ENCODE data around the gene PIK3C3. TPM values are rescaled to one million over a fixed set of nuclear protein-coding genes. Genes with fewer than 3 reads are reported as not detected.
"Not testable (repeated sequence)": the region's sequence is repeated elsewhere in the genome, so short reads cannot be mapped to it uniquely, and the experiment has no call there.

PIK3C3 gene
- total RNA-seq, 3 donors from 2014 or later = 33.4 to 70.4 (median 45.9) TPM

GRCh38 chr18:41996020-41996419, 41.0 kb downstream of the PIK3C3 start:
- intact Hi-C loops (cut with DNase I; ENCODE audit: low total_unique reads) = no loop called here
- Histone ChIP-seq H3K9me3 (no peaks in the 10 kb centered on the region), H3K36me3 (peaks cover 3% of the 10 kb centered on the region), H3K27ac (no peak overlapping the region), H3K4me1 (no peaks in the 10 kb centered on the region), H3K27me3 (no peaks in the 10 kb centered on the region), H3K4me3 (no peak overlapping the region)
- TF ChIP-seq CTCF (IDR thresholded peaks at IDR 0.05) (no peak), POLR2A (IDR thresholded peaks at IDR 0.05) (no peak), POLR2AphosphoS5 (IDR thresholded peaks at IDR 0.05) (no peak)
- DNase-seq (ENCODE audit: low spot score in 2 of 2) = no peak

GRCh38 chr18:41999751-42000150, 44.7 kb downstream of the PIK3C3 start:
- no peak overlapping the region for H3K4me3 ChIP-seq
- H3K36me3 ChIP-seq = peaks cover 6% of the 10 kb centered on the region
- H3K27ac ChIP-seq = no peak overlapping the region
- DNase-seq (ENCODE audit: low spot score in 2 of 2) = no peak
- no peaks in the 10 kb centered on the region for H3K9me3 ChIP-seq
- TF ChIP-seq CTCF (IDR thresholded peaks at IDR 0.05) = no peak
- TF ChIP-seq POLR2AphosphoS5 (IDR thresholded peaks at IDR 0.05) = no peak
- TF ChIP-seq POLR2A (IDR thresholded peaks at IDR 0.05) = no peak
- intact Hi-C loops (cut with DNase I; ENCODE audit: low total_unique reads) = no loop called here
- no peaks in the 10 kb centered on the region for H3K27me3 ChIP-seq
- H3K4me1 ChIP-seq = no peaks in the 10 kb centered on the region

- Histone ChIP-seq H3K9me3 (no peaks in the 10 kb centered on the region), H3K36me3 (peaks cover 6% of the 10 kb centered on the region), H3K4me3 (no peak overlapping the region), H3K4me1 (no peaks in the 10 kb centered on the region), H3K27me3 (no peaks in the 10 kb centered on the region), H3K27ac (no peak overlapping the region)
- DNase-seq (ENCODE audit: low spot score in 2 of 2) = no peak
- TF ChIP-seq CTCF (IDR thresholded peaks at IDR 0.05) (no peak), POLR2AphosphoS5 (IDR thresholded peaks at IDR 0.05) (no peak), POLR2A (IDR thresholded peaks at IDR 0.05) (no peak)
- intact Hi-C loops (cut with DNase I; ENCODE audit: low total_unique reads) = no loop called here
Measured at GRCh38 chr18:42001801-42002200, 46.8 kb downstream of the PIK3C3 start.

- Histone ChIP-seq H3K4me3 (no peak overlapping the region), H3K27me3 (no peaks in the 10 kb centered on the region), H3K36me3 (peaks cover 6% of the 10 kb centered on the region), H3K4me1 (no peaks in the 10 kb centered on the region), H3K27ac (no peak overlapping the region), H3K9me3 (no peaks in the 10 kb centered on the region)
- intact Hi-C loops (cut with DNase I; ENCODE audit: low total_unique reads) = no loop called here
- no peak for TF ChIP-seq POLR2AphosphoS5 (IDR thresholded peaks at IDR 0.05)
- no peak for TF ChIP-seq POLR2A (IDR thresholded peaks at IDR 0.05)
- TF ChIP-seq CTCF (IDR thresholded peaks at IDR 0.05) = no peak
- no peak for DNase-seq (ENCODE audit: low spot score in 2 of 2)
Measured at GRCh38 chr18:42004653-42005052, 49.6 kb downstream of the PIK3C3 start.

GRCh38 chr18:42005782-42006181, 50.7 kb downstream of the PIK3C3 start:
- Histone ChIP-seq H3K4me1 (no peaks in the 10 kb centered on the region), H3K27ac (no peak overlapping the region), H3K9me3 (no peaks in the 10 kb centered on the region), H3K36me3 (peaks cover 6% of the 10 kb centered on the region), H3K4me3 (no peak overlapping the region), H3K27me3 (no peaks in the 10 kb centered on the region)
- no peak for DNase-seq (ENCODE audit: low spot score in 2 of 2)
- intact Hi-C loops (cut with DNase I; ENCODE audit: low total_unique reads) = no loop called here
- TF ChIP-seq POLR2AphosphoS5 (IDR thresholded peaks at IDR 0.05) (no peak), POLR2A (IDR thresholded peaks at IDR 0.05) (no peak), CTCF (IDR thresholded peaks at IDR 0.05) (no peak)

GRCh38 chr18:42009457-42009856, 54.4 kb downstream of the PIK3C3 start:
- intact Hi-C loops (cut with DNase I; ENCODE audit: low total_unique reads); H3K27me3 ChIP-seq; H3K27ac ChIP-seq; H3K4me3 ChIP-seq; H3K36me3 ChIP-seq; H3K4me1 ChIP-seq; DNase-seq (ENCODE audit: low spot score in 2 of 2); H3K9me3 ChIP-seq: not testable (repeated sequence)

Measured in breast epithelium (tissue), 4 donors.